ENCODE results near the gene GJB5. TPM values are rescaled to one million over a fixed set of nuclear protein-coding genes. Genes with fewer than 3 reads are reported as not detected.

GJB5 gene
- total and polyA plus RNA-seq, 10 of the 15 experiments (the other 5 are each of a cell fraction or from before 2014, with no cell fraction given): not detected

- TF ChIP-seq ZBTB11 (CRISPR knock-in tag; IDR thresholded peaks at IDR 0.05): no peak
- TF ChIP-seq SMAD5 (IDR thresholded peaks at IDR 0.05; ENCODE audit: low read depth): no peak
- TF ChIP-seq HSF1 (IDR thresholded peaks at IDR 0.05; ENCODE audit: low read depth, low read length): no peak
- TF ChIP-seq BCLAF1 (IDR thresholded peaks at IDR 0.05): no peak
- no peak for TF ChIP-seq BRCA1 (IDR thresholded peaks at IDR 0.05; ENCODE audit: low read depth, low read length)
- TF ChIP-seq STAT1 (conservative IDR thresholded peaks at IDR 0.05): no peak
- no peak for TF ChIP-seq GATAD2B (conservative IDR thresholded peaks at IDR 0.05; ENCODE audit: low read depth)
- no peak for TF ChIP-seq SIN3A (IDR thresholded peaks at IDR 0.05; ENCODE audit: low read depth, low read length)
- TF ChIP-seq BMI1 (IDR thresholded peaks at IDR 0.05; ENCODE audit: borderline replicate concordance): no peak
- no peak for TF ChIP-seq BCL11A (IDR thresholded peaks at IDR 0.05; ENCODE audit: low read depth, low read length)
- no peak for TF ChIP-seq RELA (IDR thresholded peaks at IDR 0.05; ENCODE audit: borderline replicate concordance, partially characterized antibody)
These were observed 25.7 kb downstream of the GJB5 start (continued) for GRCh38 chr1:34780528-34780927.

Measured in GM12878 (cell line).